ENCODE measurements around the gene INSC. TPM values are rescaled to one million over a fixed set of nuclear protein-coding genes. Genes with fewer than 3 reads are reported as not detected.

Gene INSC
- total and polyA plus RNA-seq, 2 of the 8 experiments (the other 6 are each of a cell fraction or from before 2014, with no cell fraction given) = 0.58 to 0.59 TPM

Other genes starting within 250 kb of the INSC start
- gene CYP2R1, start 222.7 kb upstream of the INSC start, total RNA-seq (2021; fragmentation: NEBNext Ultra II Directional; extraction: Animal tissue kit (Norgen Biotek cat#: 25700)) = 12.9 and 13.8 TPM in 2 replicates
- 6.0 and 8.3 TPM in 2 replicates for gene CYP2R1, start 222.7 kb upstream of the INSC start, polyA plus RNA-seq (2011; rRNA removed)
- 0.50 and 0.61 TPM in 2 replicates for gene CALCA, start 142.6 kb upstream of the INSC start, total RNA-seq (2021; fragmentation: NEBNext Ultra II Directional; extraction: Animal tissue kit (Norgen Biotek cat#: 25700))
- 0.73 and 1.4 TPM in 2 replicates for gene CALCA, start 142.6 kb upstream of the INSC start, polyA plus RNA-seq (2011; rRNA removed)
- 3.0 and 3.7 TPM in 2 replicates for gene CALCB, start 41.3 kb upstream of the INSC start, total RNA-seq (2021; fragmentation: NEBNext Ultra II Directional; extraction: Animal tissue kit (Norgen Biotek cat#: 25700))
- 3.5 and 4.2 TPM in 2 replicates for gene CALCB, start 41.3 kb upstream of the INSC start, polyA plus RNA-seq (2011; rRNA removed)